ENCODE results near the gene TSC22D4. TPM values are rescaled to one million over a fixed set of nuclear protein-coding genes. Genes with fewer than 3 reads are reported as not detected.

The TSC22D4 gene
- total RNA-seq, 1 experiment from 2014 or later = 24.4 TPM

DNA sequence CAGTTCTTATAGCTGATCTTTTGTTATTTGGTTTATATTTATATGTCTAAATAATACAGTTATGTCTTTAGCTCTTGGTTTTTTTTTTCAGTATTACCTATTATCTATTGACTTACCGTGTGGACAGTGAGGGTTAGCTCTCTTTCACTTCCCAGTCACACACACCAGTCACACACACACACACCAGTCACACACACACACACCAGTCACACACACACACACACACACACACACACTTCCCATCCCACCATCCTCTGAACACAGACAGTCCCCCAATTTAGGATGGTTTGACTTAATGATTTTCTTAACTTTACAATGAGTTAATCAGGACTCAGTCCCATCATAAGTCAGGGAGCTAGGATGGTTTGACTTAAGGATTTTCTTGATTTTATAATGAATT is 41.1 kb upstream of the TSC22D4 start:
- TF ChIP-seq, protein P1, sequence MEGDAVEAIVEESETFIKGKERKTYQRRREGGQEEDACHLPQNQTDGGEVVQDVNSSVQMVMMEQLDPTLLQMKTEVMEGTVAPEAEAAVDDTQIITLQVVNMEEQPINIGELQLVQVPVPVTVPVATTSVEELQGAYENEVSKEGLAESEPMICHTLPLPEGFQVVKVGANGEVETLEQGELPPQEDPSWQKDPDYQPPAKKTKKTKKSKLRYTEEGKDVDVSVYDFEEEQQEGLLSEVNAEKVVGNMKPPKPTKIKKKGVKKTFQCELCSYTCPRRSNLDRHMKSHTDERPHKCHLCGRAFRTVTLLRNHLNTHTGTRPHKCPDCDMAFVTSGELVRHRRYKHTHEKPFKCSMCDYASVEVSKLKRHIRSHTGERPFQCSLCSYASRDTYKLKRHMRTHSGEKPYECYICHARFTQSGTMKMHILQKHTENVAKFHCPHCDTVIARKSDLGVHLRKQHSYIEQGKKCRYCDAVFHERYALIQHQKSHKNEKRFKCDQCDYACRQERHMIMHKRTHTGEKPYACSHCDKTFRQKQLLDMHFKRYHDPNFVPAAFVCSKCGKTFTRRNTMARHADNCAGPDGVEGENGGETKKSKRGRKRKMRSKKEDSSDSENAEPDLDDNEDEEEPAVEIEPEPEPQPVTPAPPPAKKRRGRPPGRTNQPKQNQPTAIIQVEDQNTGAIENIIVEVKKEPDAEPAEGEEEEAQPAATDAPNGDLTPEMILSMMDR (IDR thresholded peaks at IDR 0.05; ENCODE audit: unreplicated experiment) = no peak
- Mint-ChIP-seq H3K4me3 (ENCODE audit: low read depth, unreplicated experiment) (no peak overlapping the region), H3K27ac (ENCODE audit: unreplicated experiment) (no peak overlapping the region), H3K27me3 (ENCODE audit: unreplicated experiment) (no peaks in the 10 kb centered on the region), H3K4me1 (ENCODE audit: low read depth, unreplicated experiment) (no peaks in the 10 kb centered on the region), H3K36me3 (ENCODE audit: insufficient read depth, unreplicated experiment) (no peaks in the 10 kb centered on the region), H3K9me3 (ENCODE audit: low read depth, unreplicated experiment) (no peaks in the 10 kb centered on the region)
- CTCF ChIA-PET = interaction anchor here (0.5 kb wide), 1 partner anchor 63 kb away, joined by 5 read pairs; no protein-coding TSS in a partner anchor
- intact Hi-C loops (cut with micrococcal nuclease; ENCODE audit: unreplicated experiment) = no loop called here
- no peak for DNase-seq
- no TSS peak for BruUV-seq (replicated peaks)

DNA sequence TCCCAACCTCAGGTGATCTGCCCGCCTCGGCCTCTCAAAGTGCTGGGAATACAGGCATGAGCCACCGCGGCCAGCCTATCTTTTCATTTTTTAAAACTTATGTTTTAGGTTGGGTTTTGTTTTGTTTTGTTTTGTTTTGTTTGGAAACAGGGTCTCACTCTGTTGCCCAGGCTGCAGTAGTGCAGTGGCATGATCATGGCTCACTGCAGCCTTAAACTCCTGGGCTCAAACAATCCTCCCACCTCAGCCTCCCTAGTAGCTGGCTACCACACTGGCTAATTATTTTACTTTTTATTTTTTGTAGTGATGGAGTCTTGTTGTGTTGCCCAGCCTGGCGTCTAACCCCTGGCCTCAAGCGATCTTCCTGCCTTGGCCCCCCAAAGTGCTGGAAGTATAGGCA is 40.6 kb upstream of the TSC22D4 start:
- no peaks in the 10 kb centered on the region for H3K27me3 Mint-ChIP-seq (ENCODE audit: unreplicated experiment)
- no peak for DNase-seq
- no peak overlapping the region for H3K27ac Mint-ChIP-seq (ENCODE audit: unreplicated experiment)
- CTCF ChIA-PET = interaction anchor here (0.7 kb wide), 1 partner anchor 1051 kb away, joined by 4 read pairs; no protein-coding TSS in a partner anchor
- no peaks in the 10 kb centered on the region for H3K4me1 Mint-ChIP-seq (ENCODE audit: low read depth, unreplicated experiment)
- H3K36me3 Mint-ChIP-seq (ENCODE audit: insufficient read depth, unreplicated experiment) = no peaks in the 10 kb centered on the region
- no TSS peak for BruUV-seq (replicated peaks)
- H3K9me3 Mint-ChIP-seq (ENCODE audit: low read depth, unreplicated experiment) = no peaks in the 10 kb centered on the region
- H3K4me3 Mint-ChIP-seq (ENCODE audit: low read depth, unreplicated experiment) = no peak overlapping the region
- intact Hi-C loops (cut with micrococcal nuclease; ENCODE audit: unreplicated experiment) = no loop called here
- TF ChIP-seq, protein P1 (IDR thresholded peaks at IDR 0.05; ENCODE audit: unreplicated experiment) = no peak

DNA sequence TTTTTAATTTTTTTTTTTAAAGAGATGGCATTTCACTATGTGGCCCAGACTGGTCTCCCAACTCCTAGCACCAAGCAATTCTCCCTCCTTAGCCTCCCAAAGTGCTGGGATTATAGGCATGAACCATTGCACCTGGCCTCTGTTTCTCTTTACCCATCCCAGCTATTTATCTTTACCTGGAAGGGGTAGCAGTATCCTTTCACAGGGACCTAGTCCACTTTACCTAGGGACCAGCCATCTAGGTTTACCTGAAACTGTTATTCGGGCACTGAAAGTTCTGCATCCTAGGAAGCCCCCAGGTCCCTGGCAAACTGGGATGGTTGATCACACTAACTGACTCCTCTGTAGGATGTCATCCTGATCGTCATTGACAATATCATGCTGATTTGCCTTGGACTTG is 38.3 kb upstream of the TSC22D4 start:
- Mint-ChIP-seq H3K36me3 (ENCODE audit: insufficient read depth, unreplicated experiment) (no peaks in the 10 kb centered on the region), H3K4me1 (ENCODE audit: low read depth, unreplicated experiment) (no peaks in the 10 kb centered on the region), H3K4me3 (ENCODE audit: low read depth, unreplicated experiment) (no peak overlapping the region), H3K27me3 (ENCODE audit: unreplicated experiment) (no peaks in the 10 kb centered on the region), H3K27ac (ENCODE audit: unreplicated experiment) (no peak overlapping the region), H3K9me3 (ENCODE audit: low read depth, unreplicated experiment) (no peaks in the 10 kb centered on the region)
- CTCF ChIA-PET = no interaction called here
- no TSS peak for BruUV-seq (replicated peaks)
- TF ChIP-seq, protein P1 (IDR thresholded peaks at IDR 0.05; ENCODE audit: unreplicated experiment) = no peak
- intact Hi-C loops (cut with micrococcal nuclease; ENCODE audit: unreplicated experiment) = no loop called here
- DNase-seq = no peak

DNA sequence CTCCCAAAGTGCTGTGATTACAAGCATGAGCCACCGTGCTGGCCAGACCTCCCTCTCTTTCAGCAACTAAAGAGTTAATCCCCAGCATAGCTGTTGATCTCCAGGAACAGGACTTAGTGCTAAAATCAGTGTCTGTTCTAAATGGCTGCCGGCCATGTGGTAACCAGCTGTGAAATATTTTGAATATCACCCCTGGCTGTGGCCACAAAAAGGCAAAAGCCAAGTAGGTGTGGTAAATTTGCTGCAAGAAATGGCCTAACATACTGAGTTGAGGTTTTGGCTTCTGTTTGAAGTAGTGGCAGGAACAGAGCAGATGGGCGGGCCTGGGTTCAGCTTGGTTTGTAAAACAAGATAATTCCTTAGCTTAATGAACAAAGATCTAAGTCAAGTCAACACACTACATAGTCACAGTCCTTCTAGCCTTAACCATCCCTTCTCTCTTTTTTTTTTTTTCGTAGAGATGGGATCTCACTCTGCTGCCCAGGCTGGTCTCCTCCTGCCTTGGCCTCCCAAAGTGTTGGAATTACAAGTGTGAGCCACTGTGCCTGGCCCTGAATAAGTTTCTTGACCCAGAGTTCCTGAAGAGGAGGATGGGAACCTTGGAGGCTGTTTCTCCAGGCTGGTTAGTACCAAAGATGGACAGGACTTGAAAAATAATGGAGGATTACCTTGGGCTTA is 37.3 kb upstream of the TSC22D4 start:
- intact Hi-C loops (cut with micrococcal nuclease; ENCODE audit: unreplicated experiment) = no loop called here
- Mint-ChIP-seq H3K27ac (ENCODE audit: unreplicated experiment) (no peak overlapping the region), H3K27me3 (ENCODE audit: unreplicated experiment) (no peaks in the 10 kb centered on the region), H3K9me3 (ENCODE audit: low read depth, unreplicated experiment) (no peaks in the 10 kb centered on the region), H3K4me1 (ENCODE audit: low read depth, unreplicated experiment) (no peaks in the 10 kb centered on the region), H3K4me3 (ENCODE audit: low read depth, unreplicated experiment) (no peak overlapping the region), H3K36me3 (ENCODE audit: insufficient read depth, unreplicated experiment) (no peaks in the 10 kb centered on the region)
- no TSS peak for BruUV-seq (replicated peaks)
- CTCF ChIA-PET = interaction anchor here (0.7 to 0.9 kb wide), 2 partner anchors 26 to 60 kb away, joined by 3 read pairs; no protein-coding TSS in a partner anchor
- TF ChIP-seq, protein P1 (IDR thresholded peaks at IDR 0.05; ENCODE audit: unreplicated experiment) = no peak
- DNase-seq = no peak

Data from Calu3 (cell line).